OCI-LY7 (cell line): ENCODE data around the gene MUC20.

Source experiments
- EZH2phosphoT487 ChIP-seq: fragments of 200-600 bp; sonication (generic); IDR thresholded peaks from 2 replicates; pipeline ENCODE4 v1.6.1; 2018; ENCODE audit warnings: low read depth, borderline replicate concordance, mild to moderate bottlenecking, mixed run types, antibody characterized with exemption, low read length, moderate library complexity, mixed read lengths
- TF ChIP-seq, protein P1 (sequence below): fragments of 200-600 bp; sonication (generic); conservative IDR thresholded peaks from 2 replicates; pipeline ENCODE4 v1.5.1; 2014; ENCODE audit warnings: mild to moderate bottlenecking, antibody characterized with exemption, low read length, moderate library complexity, mixed read lengths

DNA sequence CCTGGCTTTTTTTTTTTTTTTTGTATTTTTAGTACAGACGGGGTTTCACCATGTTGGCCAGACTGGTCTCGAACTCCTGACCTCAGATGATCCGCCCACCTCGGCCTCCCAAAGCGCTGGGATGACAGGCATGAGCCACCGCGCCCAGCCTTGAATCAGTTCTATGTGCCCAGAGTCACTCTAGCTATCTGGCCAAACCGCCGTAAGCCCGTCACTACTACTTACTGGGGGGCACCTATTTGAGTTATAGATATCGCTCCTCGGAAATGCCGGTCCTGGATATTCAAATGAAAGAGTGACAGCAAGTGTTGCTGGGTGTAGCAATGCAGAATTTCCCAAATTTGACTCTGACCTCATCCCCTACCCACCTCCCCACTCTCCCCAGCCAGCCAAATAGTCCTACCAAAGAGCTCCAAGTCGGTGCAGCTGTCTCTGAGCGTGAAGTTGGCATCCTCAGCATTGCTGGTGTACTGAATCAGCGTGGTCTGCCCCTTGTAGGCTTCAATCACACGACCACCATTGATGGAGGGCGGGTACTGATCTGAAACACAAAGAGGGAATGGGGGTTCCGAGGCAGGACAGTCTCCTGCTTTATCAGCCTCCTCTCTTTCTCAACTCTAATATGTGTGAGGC, 38.1 kb downstream of the MUC20 start:
- TF ChIP-seq, protein P1, sequence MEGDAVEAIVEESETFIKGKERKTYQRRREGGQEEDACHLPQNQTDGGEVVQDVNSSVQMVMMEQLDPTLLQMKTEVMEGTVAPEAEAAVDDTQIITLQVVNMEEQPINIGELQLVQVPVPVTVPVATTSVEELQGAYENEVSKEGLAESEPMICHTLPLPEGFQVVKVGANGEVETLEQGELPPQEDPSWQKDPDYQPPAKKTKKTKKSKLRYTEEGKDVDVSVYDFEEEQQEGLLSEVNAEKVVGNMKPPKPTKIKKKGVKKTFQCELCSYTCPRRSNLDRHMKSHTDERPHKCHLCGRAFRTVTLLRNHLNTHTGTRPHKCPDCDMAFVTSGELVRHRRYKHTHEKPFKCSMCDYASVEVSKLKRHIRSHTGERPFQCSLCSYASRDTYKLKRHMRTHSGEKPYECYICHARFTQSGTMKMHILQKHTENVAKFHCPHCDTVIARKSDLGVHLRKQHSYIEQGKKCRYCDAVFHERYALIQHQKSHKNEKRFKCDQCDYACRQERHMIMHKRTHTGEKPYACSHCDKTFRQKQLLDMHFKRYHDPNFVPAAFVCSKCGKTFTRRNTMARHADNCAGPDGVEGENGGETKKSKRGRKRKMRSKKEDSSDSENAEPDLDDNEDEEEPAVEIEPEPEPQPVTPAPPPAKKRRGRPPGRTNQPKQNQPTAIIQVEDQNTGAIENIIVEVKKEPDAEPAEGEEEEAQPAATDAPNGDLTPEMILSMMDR: no peak
- TF ChIP-seq EZH2phosphoT487: no peak
